ENCODE data around the gene CMTM2.
A peak's percentile ranks its signal among the peaks of the same experiment; 100 is the strongest.

Gene CMTM2

DNA sequence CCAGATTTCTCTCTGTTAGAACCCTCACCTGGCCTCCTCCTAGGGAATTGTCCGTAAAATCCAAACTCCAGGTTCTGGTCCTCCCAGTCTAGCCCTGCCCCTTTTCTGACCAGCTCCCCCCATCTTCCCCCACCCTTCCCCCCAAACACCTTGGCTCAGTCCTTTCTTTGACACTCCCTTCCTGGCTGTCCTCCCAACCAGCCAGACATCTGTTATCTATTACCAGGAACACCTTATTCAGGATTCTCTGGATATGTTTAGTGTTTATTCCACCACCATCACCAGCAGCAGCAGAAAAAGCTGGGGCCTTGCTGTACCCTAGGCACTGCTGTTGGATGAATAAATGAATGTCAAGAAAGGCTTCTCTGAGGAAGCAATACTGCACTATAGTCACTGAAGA lies 21.2 kb downstream of the CMTM2 start:
- H3K4me3 ChIP-seq (ENCODE audit: low read length), result no peak overlapping the region
- no peak for DNase-seq (ENCODE audit: low read depth)
- TF ChIP-seq, protein P1, sequence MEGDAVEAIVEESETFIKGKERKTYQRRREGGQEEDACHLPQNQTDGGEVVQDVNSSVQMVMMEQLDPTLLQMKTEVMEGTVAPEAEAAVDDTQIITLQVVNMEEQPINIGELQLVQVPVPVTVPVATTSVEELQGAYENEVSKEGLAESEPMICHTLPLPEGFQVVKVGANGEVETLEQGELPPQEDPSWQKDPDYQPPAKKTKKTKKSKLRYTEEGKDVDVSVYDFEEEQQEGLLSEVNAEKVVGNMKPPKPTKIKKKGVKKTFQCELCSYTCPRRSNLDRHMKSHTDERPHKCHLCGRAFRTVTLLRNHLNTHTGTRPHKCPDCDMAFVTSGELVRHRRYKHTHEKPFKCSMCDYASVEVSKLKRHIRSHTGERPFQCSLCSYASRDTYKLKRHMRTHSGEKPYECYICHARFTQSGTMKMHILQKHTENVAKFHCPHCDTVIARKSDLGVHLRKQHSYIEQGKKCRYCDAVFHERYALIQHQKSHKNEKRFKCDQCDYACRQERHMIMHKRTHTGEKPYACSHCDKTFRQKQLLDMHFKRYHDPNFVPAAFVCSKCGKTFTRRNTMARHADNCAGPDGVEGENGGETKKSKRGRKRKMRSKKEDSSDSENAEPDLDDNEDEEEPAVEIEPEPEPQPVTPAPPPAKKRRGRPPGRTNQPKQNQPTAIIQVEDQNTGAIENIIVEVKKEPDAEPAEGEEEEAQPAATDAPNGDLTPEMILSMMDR (IDR thresholded peaks at IDR 0.05; ENCODE audit: insufficient read depth, low read depth, low read length, missing control alignments), result no peak

DNA sequence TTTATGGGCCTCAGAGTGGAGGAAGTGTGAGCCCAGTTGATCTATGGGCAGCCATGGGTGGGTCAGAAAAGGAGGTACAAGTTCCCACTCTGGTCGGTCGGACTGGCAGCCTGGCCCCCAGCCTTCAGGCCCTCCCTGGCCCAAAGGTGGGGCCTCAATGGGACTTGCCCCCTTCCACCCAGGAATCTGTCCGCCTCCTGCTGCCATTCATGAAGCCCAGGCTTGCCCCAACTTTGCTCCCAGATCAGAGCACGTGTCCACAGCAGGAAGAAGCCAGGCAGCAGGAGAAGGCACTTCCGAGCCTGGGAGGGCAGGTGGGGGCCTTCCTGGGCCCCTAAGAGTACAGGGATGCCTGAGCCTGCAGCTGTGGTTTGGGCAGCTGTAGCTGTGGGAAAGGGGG lies 22.2 kb downstream of the CMTM2 start:
- no peak for DNase-seq (ENCODE audit: low read depth)
- TF ChIP-seq, protein P1 (IDR thresholded peaks at IDR 0.05; ENCODE audit: insufficient read depth, low read depth, low read length, missing control alignments), result no peak
- no peak overlapping the region for H3K4me3 ChIP-seq (ENCODE audit: low read length)

DNA sequence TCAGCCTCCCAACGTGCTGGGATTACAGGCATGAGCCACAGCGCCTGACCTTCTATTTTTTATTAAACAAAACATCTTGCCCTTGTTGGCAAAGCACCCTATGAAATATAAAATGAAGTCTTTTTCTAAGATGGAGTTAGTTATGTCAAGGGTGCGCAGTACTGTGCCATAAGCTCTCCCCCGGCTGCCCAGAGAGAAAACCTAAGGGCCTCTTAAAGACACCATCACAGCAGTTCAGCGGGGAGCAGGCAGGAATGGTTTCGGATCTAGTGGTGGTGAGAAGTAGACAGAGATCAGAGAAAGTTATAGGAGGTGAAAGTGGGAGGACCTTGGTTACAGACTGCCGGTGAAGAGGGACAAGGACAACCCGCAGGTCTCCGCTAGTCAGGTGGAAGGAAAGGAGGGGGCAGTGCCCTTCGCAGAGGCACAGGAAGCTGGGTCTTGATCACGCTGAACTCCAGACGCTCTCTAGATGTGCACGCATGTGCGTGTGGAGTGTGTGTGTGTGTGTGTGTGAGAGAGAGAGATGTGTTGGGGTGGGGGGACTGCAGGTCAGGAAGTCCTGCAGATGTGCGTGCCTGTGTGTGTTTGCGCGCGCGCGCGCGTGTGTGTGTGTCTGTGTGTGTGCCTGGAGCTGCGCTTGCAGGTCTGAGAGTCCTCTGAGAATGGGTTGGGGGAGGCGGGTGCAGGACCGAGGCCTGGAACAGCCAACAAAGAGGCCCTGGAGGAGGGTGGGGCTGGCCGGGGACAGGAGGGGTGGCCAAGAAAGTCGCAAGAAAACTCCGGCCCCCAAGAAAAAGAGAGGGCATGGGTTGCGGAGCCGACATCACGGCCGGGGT lies 24.5 kb downstream of the CMTM2 start:
- peak overlapping the region; percentile 52 for H3K4me3 ChIP-seq (ENCODE audit: low read length)
- DNase-seq (ENCODE audit: low read depth), result no peak
- TF ChIP-seq, protein P1 (IDR thresholded peaks at IDR 0.05; ENCODE audit: insufficient read depth, low read depth, low read length, missing control alignments), result no peak

DNA sequence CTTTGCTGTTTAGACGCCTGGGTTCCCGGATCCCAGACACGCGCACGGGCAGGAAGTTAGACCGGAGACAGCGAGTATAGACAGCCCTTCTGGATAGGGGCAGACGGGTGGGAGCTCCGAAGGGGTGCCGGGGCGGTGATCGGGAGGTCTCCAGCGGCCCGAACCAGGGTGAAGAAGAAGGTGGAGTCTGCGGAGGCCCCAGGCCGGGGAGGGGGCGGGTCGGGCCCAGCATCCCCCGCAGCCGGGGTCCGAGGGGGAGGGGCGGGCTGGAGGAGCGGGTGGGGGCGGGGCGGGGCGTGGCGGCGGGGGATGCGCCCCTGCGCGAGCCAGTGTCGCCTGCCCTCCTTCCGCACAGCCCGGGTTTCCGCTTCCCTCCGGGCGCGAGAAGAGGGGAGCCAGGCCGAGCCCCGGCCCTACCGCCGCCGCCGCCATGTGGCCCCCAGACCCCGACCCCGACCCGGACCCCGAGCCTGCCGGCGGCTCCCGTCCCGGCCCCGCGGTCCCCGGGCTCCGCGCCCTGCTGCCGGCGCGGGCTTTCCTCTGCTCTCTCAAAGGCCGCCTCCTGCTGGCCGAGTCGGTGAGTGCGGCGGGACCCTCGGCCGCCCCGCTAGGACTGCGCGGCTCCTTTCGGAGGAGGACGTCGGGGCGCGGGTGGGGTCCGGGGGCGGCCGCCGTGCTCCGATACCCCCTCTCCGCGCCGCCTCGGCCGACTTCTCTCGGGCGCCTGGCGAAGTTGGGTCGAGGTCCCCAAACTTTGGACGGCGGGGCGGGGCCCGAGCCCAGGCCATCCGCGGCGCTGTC lies 25.3 kb downstream of the CMTM2 start, which contains the start of gene CMTM3:
CMTM3 (plus strand) TSS at position 329 of the 801 bp plus-strand sequence; CDS start at position 431, 102 bp downstream.
- peak within 1 kb of the TSS; percentile 52 for H3K4me3 ChIP-seq (ENCODE audit: low read length)
- TF ChIP-seq, protein P1 (IDR thresholded peaks at IDR 0.05; ENCODE audit: insufficient read depth, low read depth, low read length, missing control alignments), result peak; percentile 52
- peak; percentile 45 for DNase-seq (ENCODE audit: low read depth)

DNA sequence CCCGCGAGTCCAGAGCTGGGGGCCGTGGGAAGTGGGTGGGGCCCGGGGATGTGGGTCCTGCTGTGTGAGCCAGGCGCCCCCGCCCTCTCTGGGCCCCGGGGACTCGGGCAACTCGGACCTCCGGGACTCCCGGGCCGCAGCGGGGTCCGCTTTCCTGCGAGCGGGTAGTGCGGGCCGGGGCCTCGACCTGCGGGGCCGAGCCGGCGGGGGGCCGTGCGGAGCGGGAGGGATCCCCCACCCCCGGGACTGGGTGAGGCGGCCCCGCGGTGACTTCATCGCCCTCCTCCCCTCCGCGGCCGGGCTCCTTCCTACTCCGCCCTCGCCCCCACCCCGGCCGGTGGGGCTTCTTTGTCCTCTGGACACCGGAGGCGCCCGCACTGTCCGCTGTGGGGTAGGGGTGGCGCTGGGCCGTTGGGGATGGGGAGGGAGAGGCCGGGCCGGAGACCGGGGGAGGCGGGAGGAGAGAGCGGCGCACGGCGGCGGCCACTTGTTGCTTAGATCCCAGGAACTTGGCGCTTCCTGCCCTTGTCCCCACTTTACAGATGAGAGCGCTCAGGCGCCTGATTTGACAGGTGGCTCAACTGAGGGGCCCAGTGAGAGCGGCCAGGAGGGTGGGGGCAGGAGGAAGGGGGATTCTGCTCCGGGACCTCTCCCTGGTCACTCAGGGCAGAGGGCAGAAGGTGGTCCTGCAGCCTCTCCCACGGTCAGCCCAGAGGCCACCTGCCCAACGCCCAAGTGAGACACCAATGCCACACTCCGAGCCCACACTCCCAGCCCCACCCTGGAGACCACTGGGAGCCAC lies 26.1 kb downstream of the CMTM2 start:
- TF ChIP-seq, protein P1 (IDR thresholded peaks at IDR 0.05; ENCODE audit: insufficient read depth, low read depth, low read length, missing control alignments), result no peak
- peak overlapping the region; percentile 52 for H3K4me3 ChIP-seq (ENCODE audit: low read length)

DNA sequence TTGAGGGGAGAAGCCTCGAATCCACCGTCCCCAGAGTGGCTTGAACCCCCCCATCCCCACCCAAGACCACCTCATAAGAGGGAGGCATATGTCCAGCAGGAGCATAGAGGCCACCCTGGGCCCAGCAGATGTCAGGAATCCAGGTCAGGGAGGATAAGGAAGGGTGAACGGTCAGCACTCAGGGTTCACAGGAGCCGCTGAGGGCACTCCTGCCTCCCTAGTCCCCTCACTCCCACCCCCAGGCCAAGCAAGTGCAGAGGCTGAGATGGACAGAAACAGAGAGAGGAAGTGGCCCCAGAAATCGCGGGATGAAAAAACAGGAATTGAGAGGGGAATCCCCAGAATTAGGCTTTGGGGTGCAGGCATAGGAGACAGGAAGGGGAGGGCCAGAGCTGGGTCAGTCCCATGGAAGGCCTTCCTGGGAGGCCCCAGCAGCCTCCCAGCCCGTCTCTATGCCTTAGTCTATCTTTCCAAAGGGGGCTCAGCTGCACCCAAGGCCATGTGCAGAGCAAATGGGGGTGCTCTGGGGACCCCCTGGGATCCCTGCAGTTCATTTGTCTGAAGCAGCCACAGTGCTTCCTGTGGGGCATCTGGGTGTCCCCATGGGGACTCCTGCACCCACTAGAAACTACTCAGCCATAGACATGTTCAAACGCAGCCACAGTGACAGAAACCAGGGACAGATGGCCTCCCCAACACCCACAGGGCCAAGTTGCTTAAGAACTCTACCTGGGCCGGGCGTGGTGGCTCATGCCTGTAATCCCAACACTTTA lies 26.9 kb downstream of the CMTM2 start:
- no peak for DNase-seq (ENCODE audit: low read depth)
- H3K4me3 ChIP-seq (ENCODE audit: low read length), result peak overlapping the region; percentile 52
- TF ChIP-seq, protein P1 (IDR thresholded peaks at IDR 0.05; ENCODE audit: insufficient read depth, low read depth, low read length, missing control alignments), result no peak

More for the DNA sequence above, 26.1 kb downstream of the CMTM2 start:
- DNase-seq (ENCODE audit: low read depth), result peak; percentile 32

Data from epithelial cell of esophagus (primary cell).